Measurements from ENCODE around the gene GALNT15. TPM values are rescaled to one million over a fixed set of nuclear protein-coding genes. Genes with fewer than 3 reads are reported as not detected.

GALNT15 gene
- total RNA-seq, 1 donor from 2014 or later = 0.40 TPM

DNA sequence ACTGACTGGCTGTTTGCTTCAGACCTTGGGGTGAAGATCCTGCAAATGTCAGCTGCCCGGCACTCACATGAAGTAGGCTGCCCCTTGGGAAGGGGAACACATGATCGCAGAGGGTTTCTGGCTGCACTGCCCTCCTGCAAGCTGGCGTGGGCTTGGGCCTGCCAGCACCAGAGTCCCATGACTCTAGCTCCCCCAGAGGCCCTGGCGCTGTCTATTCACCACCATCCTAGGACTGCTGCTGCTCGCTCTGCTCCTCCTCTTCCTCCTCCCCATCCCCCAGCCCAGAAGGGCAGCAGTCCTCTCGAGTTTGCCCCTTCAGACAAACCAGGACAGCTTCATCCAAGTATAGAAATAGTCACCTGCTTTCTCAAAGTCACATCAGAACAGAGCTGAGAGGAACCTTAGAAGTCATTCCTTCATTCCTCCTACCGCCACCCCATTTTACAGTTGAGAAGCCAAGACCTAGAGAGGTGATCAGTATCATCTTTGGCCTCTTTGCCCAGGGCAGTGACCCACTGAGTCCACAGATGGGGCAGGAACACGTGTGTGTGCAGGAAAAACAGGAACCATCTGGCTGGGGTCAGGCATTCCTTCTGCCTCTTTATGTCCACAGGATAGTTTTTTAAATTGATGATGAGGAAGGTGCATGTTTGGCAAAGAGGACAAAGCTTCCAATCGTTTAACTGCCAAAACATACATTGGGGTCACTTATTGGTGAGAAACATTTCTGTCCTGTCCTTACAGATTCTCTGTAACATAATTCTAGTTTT is 77.0 kb downstream of the GALNT15 start:
- Mint-ChIP-seq H3K4me1 (ENCODE audit: low read depth) (no peaks in the 10 kb centered on the region), H3K36me3 (ENCODE audit: low read depth) (no peaks in the 10 kb centered on the region), H3K9me3 (ENCODE audit: low read depth) (no peaks in the 10 kb centered on the region), H3K4me3 (ENCODE audit: unreplicated experiment) (no peak overlapping the region), H3K27me3 (ENCODE audit: low read depth) (no peaks in the 10 kb centered on the region), H3K27ac (ENCODE audit: unreplicated experiment) (no peak overlapping the region)
- no peak for TF ChIP-seq CTCF (IDR thresholded peaks at IDR 0.05)
- DNase-seq (ENCODE audit: low spot score) = peak; percentile 52

- no peak for TF ChIP-seq CTCF (IDR thresholded peaks at IDR 0.05)
- H3K4me1 Mint-ChIP-seq (ENCODE audit: low read depth) = no peaks in the 10 kb centered on the region
- H3K27ac Mint-ChIP-seq (ENCODE audit: unreplicated experiment) = no peak overlapping the region
Observed at GRCh38 chr3:16252243-16252978, 77.9 kb downstream of the GALNT15 start.

GRCh38 chr3:16252988-16253387 is 78.5 kb downstream of the GALNT15 start:
- DNase-seq (ENCODE audit: low spot score) = no peak
- TF ChIP-seq CTCF (IDR thresholded peaks at IDR 0.05) = no peak
- no peaks in the 10 kb centered on the region for H3K36me3 Mint-ChIP-seq (ENCODE audit: low read depth)
- H3K27me3 Mint-ChIP-seq (ENCODE audit: low read depth) = no peaks in the 10 kb centered on the region
- H3K4me3 Mint-ChIP-seq (ENCODE audit: unreplicated experiment) = no peak overlapping the region
- no peaks in the 10 kb centered on the region for H3K4me1 Mint-ChIP-seq (ENCODE audit: low read depth)
- no peaks in the 10 kb centered on the region for H3K9me3 Mint-ChIP-seq (ENCODE audit: low read depth)
- no peak overlapping the region for H3K27ac Mint-ChIP-seq (ENCODE audit: unreplicated experiment)

More at GRCh38 chr3:16252243-16252978, 77.9 kb downstream of the GALNT15 start:
- DNase-seq (ENCODE audit: low spot score) = no peak
- Mint-ChIP-seq H3K4me3 (ENCODE audit: unreplicated experiment) (no peak overlapping the region), H3K27me3 (ENCODE audit: low read depth) (no peaks in the 10 kb centered on the region), H3K36me3 (ENCODE audit: low read depth) (no peaks in the 10 kb centered on the region), H3K9me3 (ENCODE audit: low read depth) (no peaks in the 10 kb centered on the region)

DNA sequence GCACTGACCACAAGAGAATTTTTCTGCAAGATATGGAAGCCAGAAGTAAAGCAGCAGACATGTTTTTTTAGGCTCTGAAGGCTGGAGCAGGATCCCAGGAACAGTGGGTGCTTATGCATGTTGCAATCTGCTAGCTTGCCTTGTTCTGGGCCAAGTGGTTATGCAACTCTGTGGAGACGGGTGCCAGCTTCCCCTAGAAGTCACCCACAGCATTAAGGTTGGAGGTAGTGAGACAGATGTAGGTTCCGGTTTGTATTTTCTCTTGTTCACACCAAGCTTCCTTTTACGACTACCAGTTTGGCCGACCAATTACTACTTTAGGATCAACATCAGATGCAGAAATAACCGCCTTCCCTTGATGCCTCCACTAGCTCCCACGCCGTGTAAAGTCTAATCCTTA is 79.1 kb downstream of the GALNT15 start:
- no peaks in the 10 kb centered on the region for H3K4me1 Mint-ChIP-seq (ENCODE audit: low read depth)
- DNase-seq (ENCODE audit: low spot score) = no peak
- no peaks in the 10 kb centered on the region for H3K27me3 Mint-ChIP-seq (ENCODE audit: low read depth)
- no peaks in the 10 kb centered on the region for H3K36me3 Mint-ChIP-seq (ENCODE audit: low read depth)
- no peak overlapping the region for H3K27ac Mint-ChIP-seq (ENCODE audit: unreplicated experiment)
- H3K9me3 Mint-ChIP-seq (ENCODE audit: low read depth) = no peaks in the 10 kb centered on the region
- TF ChIP-seq CTCF (IDR thresholded peaks at IDR 0.05) = no peak
- no peak overlapping the region for H3K4me3 Mint-ChIP-seq (ENCODE audit: unreplicated experiment)

- Mint-ChIP-seq H3K36me3 (ENCODE audit: low read depth) (peaks cover 4% of the 10 kb centered on the region), H3K27ac (ENCODE audit: unreplicated experiment) (no peak overlapping the region), H3K27me3 (ENCODE audit: low read depth) (no peaks in the 10 kb centered on the region), H3K4me3 (ENCODE audit: unreplicated experiment) (no peak overlapping the region), H3K4me1 (ENCODE audit: low read depth) (no peaks in the 10 kb centered on the region), H3K9me3 (ENCODE audit: low read depth) (no peaks in the 10 kb centered on the region)
- no peak for DNase-seq (ENCODE audit: low spot score)
- TF ChIP-seq CTCF (IDR thresholded peaks at IDR 0.05) = no peak
Observed at GRCh38 chr3:16254916-16255315, 80.4 kb downstream of the GALNT15 start.

All from chondrocyte (in vitro differentiated cells).